NK-92 treated with Interleukin-12 subunit alpha and Interleukin-12 subunit beta, amount 100 ng/mL, for 24 hours (cell line): ENCODE results near the gene PUM2.

Experiments
- DNase-seq: peaks from one replicate; lab custom pipeline; 2025; lab: John Stamatoyannopoulos, UW

The PUM2 gene

GRCh38 chr2:20346565-20347381 lies 3.9 kb downstream of the PUM2 start:
- no peak for DNase-seq

- DNase-seq = peak; percentile 3
These were observed 7.5 kb downstream of the PUM2 start for GRCh38 chr2:20343128-20343527.

- no peak for DNase-seq
These were observed 11.6 kb downstream of the PUM2 start for GRCh38 chr2:20339012-20339411.

GRCh38 chr2:20334605-20335203 lies 15.9 kb downstream of the PUM2 start:
- no peak for DNase-seq

GRCh38 chr2:20333738-20334137 lies 16.9 kb downstream of the PUM2 start:
- no peak for DNase-seq

GRCh38 chr2:20330192-20330591 lies 20.5 kb downstream of the PUM2 start:
- DNase-seq = no peak

- no peak for DNase-seq
These were observed 23.3 kb downstream of the PUM2 start for GRCh38 chr2:20327370-20327769.

GRCh38 chr2:20326163-20326780 lies 24.4 kb downstream of the PUM2 start:
- no peak for DNase-seq

GRCh38 chr2:20322527-20323300 lies 27.9 kb downstream of the PUM2 start:
- DNase-seq = no peak

GRCh38 chr2:20317690-20318089 lies 33.0 kb downstream of the PUM2 start:
- DNase-seq = no peak

GRCh38 chr2:20317197-20317596 lies 33.4 kb downstream of the PUM2 start:
- DNase-seq = no peak

- no peak for DNase-seq
These were observed 35.8 kb downstream of the PUM2 start for GRCh38 chr2:20314562-20315501.

- DNase-seq = no peak
These were observed 37.0 kb downstream of the PUM2 start for GRCh38 chr2:20313659-20314058.

- DNase-seq = no peak
These were observed 41.6 kb downstream of the PUM2 start for GRCh38 chr2:20309001-20309400.

GRCh38 chr2:20307311-20307710 lies 43.3 kb downstream of the PUM2 start:
- no peak for DNase-seq

GRCh38 chr2:20304411-20304810 lies 46.2 kb downstream of the PUM2 start:
- no peak for DNase-seq

- DNase-seq = no peak
These were observed 46.7 kb downstream of the PUM2 start for GRCh38 chr2:20303966-20304365.

GRCh38 chr2:20302019-20302418 lies 48.6 kb downstream of the PUM2 start:
- DNase-seq = no peak

- DNase-seq = no peak
These were observed 50.0 kb downstream of the PUM2 start for GRCh38 chr2:20300656-20301055.

- DNase-seq = no peak
These were observed 51.5 kb downstream of the PUM2 start for GRCh38 chr2:20299113-20299512.

- no peak for DNase-seq
These were observed 56.4 kb downstream of the PUM2 start for GRCh38 chr2:20294231-20294630.
